Gastrocnemius medialis (tissue), 4 donors: Measurements from ENCODE around the gene PGPEP1.

Source experiments
- CTCF ChIP-seq, 5 experiments: fragments of 450-650 bp in 3 of 5; fragments of 200-600 bp in 2 of 5; sonication (generic) in 2 of 5; IDR thresholded peaks in 4 of 5; conservative IDR thresholded peaks in 1 of 5; 1 replicate in 4 of 5; 2 replicates in 1 of 5; pipeline ENCODE4 v1.5.1; 2016 to 2019; ENCODE audit warnings: antibody characterized with exemption in 5 of 5, mild to moderate bottlenecking in 3 of 5, moderate library complexity in 3 of 5
- POLR2A ChIP-seq, 2 donors: fragments of 450-650 bp; IDR thresholded peaks; one replicate each; pipeline ENCODE4 v1.6.1; 2017; ENCODE audit warnings: antibody characterized with exemption in 2 of 2, mild to moderate bottlenecking in 2 of 2, moderate library complexity in 2 of 2

GRCh38 chr19:18390065-18390907, 49.9 kb downstream of the PGPEP1 start:
- TF ChIP-seq CTCF (IDR thresholded peaks at IDR 0.05 in 4 of 5, conservative IDR thresholded peaks at IDR 0.05 in 1 of 5) (no peak), POLR2A (IDR thresholded peaks at IDR 0.05) (no peak)
